Measurements from ENCODE around the gene MARK4. TPM values are rescaled to one million over a fixed set of nuclear protein-coding genes. Genes with fewer than 3 reads are reported as not detected.

Gene MARK4
- total RNA-seq, 4 donors from 2014 or later: 13.5 to 51.5 (median 15.5) TPM

- intact Hi-C loops (cut with DNase I; ENCODE audit: low total_unique reads): no loop called here
- DNase-seq: no peak
- H3K36me3 ChIP-seq: no peaks in the 10 kb centered on the region
Observed at GRCh38 chr19:45278087-45278486, 27.0 kb downstream of the MARK4 start.

GRCh38 chr19:45279587-45280192 lies 28.6 kb downstream of the MARK4 start:
- Histone ChIP-seq H3K4me1 (no peaks in the 10 kb centered on the region), H3K4me3 (no peak overlapping the region), H3K9me3 (no peaks in the 10 kb centered on the region), H3K27me3 (no peaks in the 10 kb centered on the region), H3K27ac (no peak overlapping the region), H3K36me3 (no peaks in the 10 kb centered on the region)
- TF ChIP-seq CTCF (IDR thresholded peaks at IDR 0.05): no peak
- no peak for TF ChIP-seq POLR2A (IDR thresholded peaks at IDR 0.05)
- intact Hi-C loops (cut with DNase I; ENCODE audit: low total_unique reads): no loop called here
- no peak for DNase-seq

More at GRCh38 chr19:45278087-45278486, 27.0 kb downstream of the MARK4 start:
- Histone ChIP-seq H3K4me3 (no peak overlapping the region), H3K27me3 (no peaks in the 10 kb centered on the region), H3K27ac (no peak overlapping the region), H3K4me1 (no peaks in the 10 kb centered on the region), H3K9me3 (no peaks in the 10 kb centered on the region)
- no peak for TF ChIP-seq CTCF (IDR thresholded peaks at IDR 0.05)
- TF ChIP-seq POLR2A (IDR thresholded peaks at IDR 0.05): no peak

GRCh38 chr19:45280471-45280961 lies 29.4 kb downstream of the MARK4 start:
- H3K27ac ChIP-seq: no peak overlapping the region
- DNase-seq: no peak
- H3K4me1 ChIP-seq: no peaks in the 10 kb centered on the region
- intact Hi-C loops (cut with DNase I; ENCODE audit: low total_unique reads): no loop called here
- H3K27me3 ChIP-seq: no peaks in the 10 kb centered on the region
- H3K9me3 ChIP-seq: no peaks in the 10 kb centered on the region
- H3K4me3 ChIP-seq: no peak overlapping the region
- no peak for TF ChIP-seq CTCF (IDR thresholded peaks at IDR 0.05)
- TF ChIP-seq POLR2A (IDR thresholded peaks at IDR 0.05): no peak
- H3K36me3 ChIP-seq: no peaks in the 10 kb centered on the region

- no peak for TF ChIP-seq POLR2A (IDR thresholded peaks at IDR 0.05)
- no peak for TF ChIP-seq CTCF (IDR thresholded peaks at IDR 0.05)
- no peak overlapping the region for H3K27ac ChIP-seq
- no peak overlapping the region for H3K4me3 ChIP-seq
- H3K36me3 ChIP-seq: no peaks in the 10 kb centered on the region
- intact Hi-C loops (cut with DNase I; ENCODE audit: low total_unique reads): no loop called here
- no peak for DNase-seq
- no peaks in the 10 kb centered on the region for H3K9me3 ChIP-seq
- H3K27me3 ChIP-seq: no peaks in the 10 kb centered on the region
- H3K4me1 ChIP-seq: no peaks in the 10 kb centered on the region
Observed at GRCh38 chr19:45283443-45284033, 32.5 kb downstream of the MARK4 start.

- TF ChIP-seq POLR2A (IDR thresholded peaks at IDR 0.05) (no peak), CTCF (IDR thresholded peaks at IDR 0.05) (no peak)
Observed at GRCh38 chr19:45290381-45290931, 39.4 kb downstream of the MARK4 start.

More at GRCh38 chr19:45290381-45290931, 39.4 kb downstream of the MARK4 start:
- H3K4me1 ChIP-seq: no peaks in the 10 kb centered on the region
- no peak overlapping the region for H3K4me3 ChIP-seq
- no peaks in the 10 kb centered on the region for H3K27me3 ChIP-seq
- intact Hi-C loops (cut with DNase I; ENCODE audit: low total_unique reads): no loop called here
- H3K36me3 ChIP-seq: no peaks in the 10 kb centered on the region
- no peak overlapping the region for H3K27ac ChIP-seq
- DNase-seq: no peak
- no peaks in the 10 kb centered on the region for H3K9me3 ChIP-seq
